Neutrophil (primary cell): ENCODE data around the gene ZMYM4.

Source experiments
- H3K27ac ChIP-seq: fragments of 200-600 bp; sonication (generic); 2 replicates; pipeline ENCODE4 v1.5.1; 2016; ENCODE audit warnings: mild to moderate bottlenecking, moderate library complexity
- H3K27me3 ChIP-seq: fragments of 200-600 bp; sonication (generic); 2 replicates; pipeline ENCODE4 v1.6.0; 2016; ENCODE audit warnings: mild to moderate bottlenecking
- H3K36me3 ChIP-seq: fragments of 200-600 bp; sonication (generic); 2 replicates; pipeline ENCODE4 v1.5.1; 2017
- H3K4me1 ChIP-seq, 2 experiments: fragments of 200-600 bp in 1 of 2; sonication (generic) in 1 of 2; 1 replicate in 1 of 2; 2 replicates in 1 of 2; pipeline versions ENCODE4 v1.5.1 to v1.6.1; 2013 to 2016; ENCODE audit warnings: low read depth in 1 of 2, low read length in 1 of 2, mild to moderate bottlenecking in 1 of 2, moderate library complexity in 1 of 2; ENCODE audit not compliant: control insufficient read depth in 1 of 2, insufficient read depth in 1 of 2
- H3K4me3 ChIP-seq, 2 experiments: fragments of 200-600 bp in 1 of 2; sonication (generic) in 1 of 2; 1 replicate in 1 of 2; 2 replicates in 1 of 2; pipeline ENCODE4 v1.5.1; 2013 to 2016; ENCODE audit warnings: low read depth in 1 of 2, low read length in 1 of 2, mild to moderate bottlenecking in 1 of 2, moderate library complexity in 1 of 2
- H3K9me3 ChIP-seq: fragments of 200-600 bp; sonication (generic); 2 replicates; pipeline ENCODE4 v1.5.1; 2016
- TF ChIP-seq, protein P1 (sequence below): fragments of 200-600 bp; sonication (generic); IDR thresholded peaks from 2 replicates; pipeline ENCODE4 v1.5.1; 2016; ENCODE audit warnings: antibody characterized with exemption

ZMYM4 gene

DNA sequence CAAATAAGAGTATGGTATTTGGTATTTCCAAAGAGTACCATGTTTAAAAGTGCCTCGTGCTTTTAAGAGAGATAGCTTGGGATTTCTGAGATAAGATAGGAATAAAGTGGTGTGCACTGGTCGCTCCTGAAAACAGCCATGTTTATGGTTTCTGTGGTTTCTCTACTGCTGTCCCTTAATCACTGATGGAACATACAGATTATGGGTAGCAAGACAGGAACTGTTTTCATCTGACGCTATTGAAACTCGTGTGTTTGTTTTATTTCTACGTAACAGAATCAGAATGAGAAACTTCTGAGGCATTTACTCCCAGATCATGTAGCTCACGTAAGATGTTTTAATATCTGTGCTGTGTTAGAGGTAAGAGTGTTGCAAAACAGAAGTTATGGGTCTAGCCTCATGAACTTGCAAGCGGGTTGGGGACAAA, 162.7 kb downstream of the ZMYM4 start:
- H3K4me1 ChIP-seq = peaks cover 0 to 6% of the 10 kb centered on the region in 2 experiments
- H3K4me3 ChIP-seq = no peak overlapping the region
- TF ChIP-seq, protein P1, sequence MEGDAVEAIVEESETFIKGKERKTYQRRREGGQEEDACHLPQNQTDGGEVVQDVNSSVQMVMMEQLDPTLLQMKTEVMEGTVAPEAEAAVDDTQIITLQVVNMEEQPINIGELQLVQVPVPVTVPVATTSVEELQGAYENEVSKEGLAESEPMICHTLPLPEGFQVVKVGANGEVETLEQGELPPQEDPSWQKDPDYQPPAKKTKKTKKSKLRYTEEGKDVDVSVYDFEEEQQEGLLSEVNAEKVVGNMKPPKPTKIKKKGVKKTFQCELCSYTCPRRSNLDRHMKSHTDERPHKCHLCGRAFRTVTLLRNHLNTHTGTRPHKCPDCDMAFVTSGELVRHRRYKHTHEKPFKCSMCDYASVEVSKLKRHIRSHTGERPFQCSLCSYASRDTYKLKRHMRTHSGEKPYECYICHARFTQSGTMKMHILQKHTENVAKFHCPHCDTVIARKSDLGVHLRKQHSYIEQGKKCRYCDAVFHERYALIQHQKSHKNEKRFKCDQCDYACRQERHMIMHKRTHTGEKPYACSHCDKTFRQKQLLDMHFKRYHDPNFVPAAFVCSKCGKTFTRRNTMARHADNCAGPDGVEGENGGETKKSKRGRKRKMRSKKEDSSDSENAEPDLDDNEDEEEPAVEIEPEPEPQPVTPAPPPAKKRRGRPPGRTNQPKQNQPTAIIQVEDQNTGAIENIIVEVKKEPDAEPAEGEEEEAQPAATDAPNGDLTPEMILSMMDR = no peak
- no peaks in the 10 kb centered on the region for H3K9me3 ChIP-seq
- peak overlapping the region; percentile 19 for H3K27ac ChIP-seq
- peaks cover 55% of the 10 kb centered on the region for H3K36me3 ChIP-seq
- no peaks in the 10 kb centered on the region for H3K27me3 ChIP-seq

DNA sequence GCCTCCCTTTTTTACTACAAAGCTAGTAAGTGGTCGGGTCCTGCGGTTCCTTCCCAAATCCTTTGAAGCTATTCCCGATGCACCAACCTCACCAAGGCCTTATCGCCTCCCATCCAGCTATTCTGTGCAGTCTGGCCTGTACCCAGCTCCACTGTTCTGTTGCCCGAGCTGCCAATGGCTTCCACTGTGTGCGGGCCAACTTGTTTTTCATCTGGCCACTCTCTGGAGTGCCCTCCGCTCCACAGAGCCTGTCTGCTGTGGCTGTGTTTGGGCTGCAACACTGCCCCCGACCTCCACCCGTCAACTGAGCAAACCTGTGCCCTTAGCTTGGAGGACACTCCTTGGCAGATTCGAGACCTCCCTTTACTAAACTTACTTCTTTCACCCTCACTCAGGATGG, 163.7 kb downstream of the ZMYM4 start:
- Histone ChIP-seq H3K27ac (peak overlapping the region; percentile 19), H3K27me3 (no peaks in the 10 kb centered on the region), H3K9me3 (no peaks in the 10 kb centered on the region), H3K4me3 (no peak overlapping the region), H3K4me1 (peaks cover 0 to 5% of the 10 kb centered on the region in 2 experiments), H3K36me3 (peaks cover 66% of the 10 kb centered on the region)
- TF ChIP-seq, protein P1 = no peak

DNA sequence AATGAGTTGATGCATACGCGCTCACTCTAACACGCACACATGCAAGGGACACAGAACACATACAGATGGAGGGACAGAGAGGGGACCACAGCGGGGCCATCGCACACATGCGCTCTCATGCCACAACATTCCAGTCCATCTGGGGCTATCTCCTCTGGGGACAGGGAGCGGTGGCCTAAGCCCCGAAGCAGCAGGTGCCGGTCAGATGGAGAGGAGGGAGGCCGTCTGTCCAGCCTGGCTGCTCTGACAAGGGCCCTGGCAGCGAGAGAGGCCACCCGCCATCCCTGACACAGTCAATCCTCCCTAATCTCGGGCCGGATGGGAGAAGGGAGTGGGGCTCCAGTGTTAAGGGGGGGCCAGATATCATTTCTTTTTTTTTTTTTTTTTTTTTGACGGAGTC, 165.2 kb downstream of the ZMYM4 start:
- peaks cover 78% of the 10 kb centered on the region for H3K36me3 ChIP-seq
- H3K4me3 ChIP-seq = no peak overlapping the region
- H3K4me1 ChIP-seq = peaks cover 0 to 5% of the 10 kb centered on the region in 2 experiments
- no peaks in the 10 kb centered on the region for H3K9me3 ChIP-seq
- H3K27me3 ChIP-seq = no peaks in the 10 kb centered on the region
- H3K27ac ChIP-seq = peak overlapping the region; percentile 19
- TF ChIP-seq, protein P1 = no peak

DNA sequence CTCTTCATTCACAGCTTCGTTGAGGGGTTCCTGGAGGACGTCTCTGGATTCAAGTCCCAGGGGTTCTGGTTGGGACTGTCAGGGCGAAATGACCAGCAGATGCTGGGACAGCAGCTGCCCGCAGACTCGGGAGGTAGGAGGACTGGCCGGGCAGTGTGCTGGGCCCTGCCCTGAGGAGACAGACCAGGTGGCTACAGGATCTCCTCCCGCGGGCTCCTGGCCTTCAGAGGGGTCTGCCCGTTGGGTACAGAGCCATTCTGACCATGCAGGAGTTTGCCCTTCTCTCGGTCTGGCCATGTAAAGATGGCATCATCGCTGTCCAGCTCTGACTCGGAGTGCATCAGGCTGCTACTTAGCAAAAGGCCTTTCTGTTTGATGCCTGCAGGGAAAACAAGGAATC, 166.2 kb downstream of the ZMYM4 start:
- H3K4me3 ChIP-seq = no peak overlapping the region
- peaks cover 88% of the 10 kb centered on the region for H3K36me3 ChIP-seq
- peak overlapping the region; percentile 52 for H3K27ac ChIP-seq
- H3K4me1 ChIP-seq = no peaks in the 10 kb centered on the region
- no peaks in the 10 kb centered on the region for H3K27me3 ChIP-seq
- TF ChIP-seq, protein P1 = no peak
- no peaks in the 10 kb centered on the region for H3K9me3 ChIP-seq

DNA sequence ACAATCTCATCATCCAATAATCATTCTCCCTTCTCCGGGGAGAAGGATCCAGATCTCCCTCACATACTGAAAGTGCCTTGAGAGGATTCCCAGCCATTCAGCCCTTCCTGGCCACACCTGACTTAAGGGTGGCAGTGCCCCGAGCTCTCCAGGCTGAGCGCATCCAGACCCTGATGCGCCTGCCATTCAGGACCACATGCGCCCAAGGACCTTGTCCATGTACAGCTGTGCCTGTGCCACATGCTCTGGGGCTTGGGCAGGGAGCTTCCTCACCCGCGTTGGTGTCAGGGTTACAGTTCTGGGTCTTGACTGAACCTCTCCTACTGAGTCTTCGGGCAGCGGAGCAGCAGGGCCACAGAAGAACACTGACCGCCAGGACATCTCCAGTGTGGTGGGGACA, 167.6 kb downstream of the ZMYM4 start:
- TF ChIP-seq, protein P1 = no peak
- peaks cover 96% of the 10 kb centered on the region for H3K36me3 ChIP-seq

DNA sequence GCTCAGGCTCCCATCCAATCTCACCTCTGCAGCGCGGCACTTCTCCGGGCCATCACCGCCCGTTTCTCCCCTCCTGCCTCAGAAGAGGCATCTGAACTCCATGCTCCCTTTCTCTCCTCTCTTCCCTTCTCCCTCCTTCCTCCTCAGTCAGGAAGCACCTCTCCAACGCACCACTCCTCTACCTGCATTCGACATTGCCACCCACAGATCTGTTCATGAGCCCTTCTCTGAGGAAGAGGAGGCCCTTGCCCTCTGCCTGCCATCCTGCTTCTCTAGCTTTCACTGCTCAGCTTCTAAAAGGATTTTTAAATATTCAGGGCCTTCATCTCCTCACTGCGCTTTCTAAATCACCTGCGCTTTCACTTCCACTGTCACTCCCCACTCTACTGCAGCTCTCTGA, 168.7 kb downstream of the ZMYM4 start:
- H3K4me3 ChIP-seq = no peak overlapping the region
- H3K4me1 ChIP-seq = peaks cover 7 to 13% of the 10 kb centered on the region in 2 experiments
- H3K27me3 ChIP-seq = no peaks in the 10 kb centered on the region
- no peaks in the 10 kb centered on the region for H3K9me3 ChIP-seq
- TF ChIP-seq, protein P1 = no peak
- no peak overlapping the region for H3K27ac ChIP-seq
- H3K36me3 ChIP-seq = peaks cover 96% of the 10 kb centered on the region

More for the DNA sequence above, 167.6 kb downstream of the ZMYM4 start:
- H3K27ac ChIP-seq = peak overlapping the region; percentile 52
- H3K27me3 ChIP-seq = no peaks in the 10 kb centered on the region
- H3K9me3 ChIP-seq = no peaks in the 10 kb centered on the region
- H3K4me3 ChIP-seq = no peak overlapping the region
- peaks cover 0 to 2% of the 10 kb centered on the region in 2 experiments for H3K4me1 ChIP-seq
